Gastroesophageal sphincter (tissue), 4 donors: ENCODE results near the gene WDR4. TPM values are rescaled to one million over a fixed set of nuclear protein-coding genes. Genes with fewer than 3 reads are reported as not detected.

Experiments used
- ATAC-seq: fragments of 150-250 bp; one replicate; pipeline ENCODE4 v1.9.1; 2016; ENCODE audit warnings: mild to moderate bottlenecking, moderate library complexity
- H3K27ac ChIP-seq, 4 donors: fragments of 200-600 bp; sonication (generic) in 3 of 4; 1 replicate in 3 of 4; 2 replicates in 1 of 4; pipeline ENCODE4 v1.5.1; 2016 to 2019
- H3K27me3 ChIP-seq: fragments of 200-600 bp; sonication (generic); one replicate; pipeline ENCODE4 v1.5.1; 2019
- H3K36me3 ChIP-seq, 2 donors: fragments of 200-600 bp; sonication (generic); one replicate each; pipeline ENCODE4 v1.5.1; 2019; ENCODE audit warnings: control low read depth in 1 of 2
- H3K4me1 ChIP-seq, 3 donors: fragments of 200-600 bp; sonication (generic); 1 replicate in 2 of 3; 2 replicates in 1 of 3; pipeline ENCODE4 v1.5.1; 2016 to 2019; ENCODE audit warnings: control low read depth in 2 of 3
- H3K4me3 ChIP-seq, 2 donors: fragments of 200-600 bp; sonication (generic); one replicate each; pipeline ENCODE4 v1.5.1; 2019; ENCODE audit warnings: mild to moderate bottlenecking in 1 of 2, moderate library complexity in 1 of 2
- H3K9me3 ChIP-seq, 3 donors: fragments of 200-600 bp; sonication (generic); one replicate each; pipeline ENCODE4 v1.5.1; 2017 to 2019; ENCODE audit warnings: control low read depth in 2 of 3
- CTCF ChIP-seq, 4 experiments: fragments of 200-600 bp in 2 of 4; fragments of 450-650 bp in 2 of 4; sonication (generic) in 1 of 4; IDR thresholded peaks; one replicate each; pipeline ENCODE4 v1.5.1; 2017 to 2019; ENCODE audit warnings: antibody characterized with exemption in 4 of 4, mild to moderate bottlenecking in 2 of 4, moderate library complexity in 2 of 4
- EP300 ChIP-seq: sonication (generic); formaldehyde crosslinking; IDR thresholded peaks from one replicate; pipeline ENCODE4 v1.6.1; 2017; ENCODE audit warnings: antibody characterized with exemption, mild to moderate bottlenecking
- POLR2A ChIP-seq, 2 donors: fragments of 450-650 bp; IDR thresholded peaks; one replicate each; pipeline ENCODE4 v1.6.1; 2017; ENCODE audit warnings: antibody characterized with exemption in 2 of 2, mild to moderate bottlenecking in 2 of 2, moderate library complexity in 1 of 2
- POLR2AphosphoS5 ChIP-seq: sonication (generic); formaldehyde crosslinking; IDR thresholded peaks from one replicate; pipeline ENCODE4 v1.6.1; 2017; ENCODE audit warnings: antibody characterized with exemption
- WGBS, 2 donors: methylation state at CpG; one replicate each; pipeline ENCODE4 v1.1.5; 2018; ENCODE audit warnings: low coverage in 1 of 2; 5-methylcytosine and 5-hydroxymethylcytosine counted together
- total RNA-seq, 4 donors: library from RNA; depleted of rRNA; stranded (reverse); fragments of >200 nt; gene quantifications; one replicate each; pipeline ENCODE4 v1.1.0, GENCODE V29; 2016

Gene WDR4
- total RNA-seq, 4 donors from 2014 or later = 3.9 to 10.0 (median 7.5) TPM

- TF ChIP-seq CTCF (IDR thresholded peaks at IDR 0.05) (no peak), POLR2A (IDR thresholded peaks at IDR 0.05) (no peak), EP300 (no peak), POLR2AphosphoS5 (no peak)
- Histone ChIP-seq H3K4me1 (peaks cover 0 to 4% (median 0%) of the 10 kb centered on the region in 3 donors), H3K4me3 (no peak overlapping the region), H3K36me3 (peaks cover 0 to 81% of the 10 kb centered on the region in 2 donors), H3K27me3 (no peaks in the 10 kb centered on the region), H3K9me3 (no peaks in the 10 kb centered on the region), H3K27ac (no peak overlapping the region)
- WGBS, 2 donors = 100% methylated on average over 2 of the region's 13 CpGs; no CpG with 5 or more reads in 1 of the 2 donors
- no peak for ATAC-seq
Measured at GRCh38 chr21:42863504-42863870, 15.9 kb downstream of the WDR4 start.

- H3K9me3 ChIP-seq = no peaks in the 10 kb centered on the region
- no peak overlapping the region for H3K27ac ChIP-seq
- H3K4me1 ChIP-seq = peaks cover 0 to 4% (median 0%) of the 10 kb centered on the region in 3 donors
- 80 to 100% methylated on average over 3 to 12 of the region's 21 CpGs for WGBS, 2 donors
- no peak overlapping the region for H3K4me3 ChIP-seq
- H3K36me3 ChIP-seq = peaks cover 0 to 81% of the 10 kb centered on the region in 2 donors
- no peaks in the 10 kb centered on the region for H3K27me3 ChIP-seq
- no peak for TF ChIP-seq POLR2AphosphoS5
- TF ChIP-seq POLR2A (IDR thresholded peaks at IDR 0.05) = no peak
- no peak for TF ChIP-seq CTCF (IDR thresholded peaks at IDR 0.05)
- ATAC-seq = no peak
Measured at GRCh38 chr21:42862774-42863503, 16.4 kb downstream of the WDR4 start.

GRCh38 chr21:42861848-42862400, 17.4 kb downstream of the WDR4 start:
- H3K4me1 ChIP-seq = peaks cover 0 to 4% (median 0%) of the 10 kb centered on the region in 3 donors
- no peaks in the 10 kb centered on the region for H3K27me3 ChIP-seq
- 69 to 100% methylated on average over 1 to 3 of the region's 29 CpGs for WGBS, 2 donors
- no peak for TF ChIP-seq POLR2AphosphoS5
- no peak for TF ChIP-seq EP300
- TF ChIP-seq CTCF (IDR thresholded peaks at IDR 0.05) = peak in 1 of 4 experiments; percentile 19
- TF ChIP-seq POLR2A (IDR thresholded peaks at IDR 0.05) = no peak
- H3K9me3 ChIP-seq = no peaks in the 10 kb centered on the region
- H3K27ac ChIP-seq = no peak overlapping the region
- no peak overlapping the region for H3K4me3 ChIP-seq
- no peak for ATAC-seq
- H3K36me3 ChIP-seq = peaks cover 0 to 81% of the 10 kb centered on the region in 2 donors

GRCh38 chr21:42861311-42861847, 18.0 kb downstream of the WDR4 start:
- Histone ChIP-seq H3K9me3 (no peaks in the 10 kb centered on the region), H3K4me1 (peaks cover 0 to 4% (median 0%) of the 10 kb centered on the region in 3 donors), H3K4me3 (no peak overlapping the region), H3K36me3 (peaks cover 0 to 81% of the 10 kb centered on the region in 2 donors), H3K27ac (no peak overlapping the region), H3K27me3 (no peaks in the 10 kb centered on the region)
- TF ChIP-seq EP300 = no peak
- TF ChIP-seq CTCF (IDR thresholded peaks at IDR 0.05) = no peak
- no peak for TF ChIP-seq POLR2A (IDR thresholded peaks at IDR 0.05)
- no peak for TF ChIP-seq POLR2AphosphoS5
- 79% methylated on average over 8 of the region's 10 CpGs; no CpG with 5 or more reads in 1 of the 2 donors for WGBS, 2 donors
- no peak for ATAC-seq
